ENCODE results near the gene LDHD. TPM values are rescaled to one million over a fixed set of nuclear protein-coding genes. Genes with fewer than 3 reads are reported as not detected.

LDHD gene
- total and polyA plus RNA-seq, 2 of the 13 experiments (the other 11 are each of a cell fraction or from before 2014, with no cell fraction given): 9.1 to 9.8 TPM

- Histone ChIP-seq H3K4me1 (ENCODE audit: insufficient read depth, low read length) (peaks cover 95% of the 10 kb centered on the region), H3K79me2 (ENCODE audit: insufficient read depth, low read length) (peaks cover 95% of the 10 kb centered on the region), H2AFZ (ENCODE audit: low read length) (no peak overlapping the region), H3K9me3 (ENCODE audit: low read length) (no peaks in the 10 kb centered on the region), H3K9ac (ENCODE audit: insufficient read depth, low read depth, low read length) (no peak overlapping the region), H3K4me2 (ENCODE audit: low read depth, low read length) (no peak overlapping the region), H3K27ac (ENCODE audit: extremely low read length, insufficient read depth, low read length) (no peak overlapping the region), H4K20me1 (ENCODE audit: insufficient read depth, low read length) (peaks cover 59% of the 10 kb centered on the region), H3K27me3 (ENCODE audit: control insufficient read depth in 1 of 2, insufficient read depth in 2 of 2, low read length in 2 of 2) (no peaks in the 10 kb centered on the region), H3K4me3 (replicated peaks in 1 of 3; ENCODE audit: insufficient read depth in 1 of 3, low read depth in 2 of 3, low read length in 3 of 3) (no peak overlapping the region), H3K36me3 (replicated peaks in 1 of 2; ENCODE audit: control insufficient read depth in 1 of 2, insufficient read depth in 2 of 2, low read length in 2 of 2) (peaks cover 6 to 11% of the 10 kb centered on the region in 2 experiments; a peak in 4 of 5 replicates)
- BruUV-seq (replicated peaks): no TSS peak
- DNase-seq (ENCODE audit: low spot score) (no peak), ATAC-seq (no peak), FAIRE-seq (no peak)
- CTCF ChIA-PET (ENCODE audit: low intra/inter-chr PET ratio, low total read pairs): no interaction called here
- WGBS (ENCODE audit: low lambda C conversion rate): 92% methylated on average over 3 of the region's 3 CpGs
- in situ Hi-C loops (cut with HindIII; ENCODE audit: extremely low pct_ligation_motif_present, low pct_unique_long_range_greater_than_20kb) (no loop called here), intact Hi-C loops (cut with micrococcal nuclease; ENCODE audit: unreplicated experiment) (no loop called here)
- POLR2A ChIA-PET: no interaction called here
- TF ChIP-seq PRDM4 (CRISPR knock-in tag; IDR thresholded peaks at IDR 0.05; ENCODE audit: borderline replicate concordance) (no peak), CEBPZ (IDR thresholded peaks at IDR 0.05; ENCODE audit: low read length) (no peak), SSRP1 (CRISPR knock-in tag; IDR thresholded peaks at IDR 0.05) (no peak), PTBP1 (IDR thresholded peaks at IDR 0.05; ENCODE audit: low read depth, low read length, poor library complexity, severe bottlenecking) (no peak), ATM (IDR thresholded peaks at IDR 0.05; ENCODE audit: borderline replicate concordance) (no peak), HOXD1 (CRISPR knock-in tag; IDR thresholded peaks at IDR 0.05) (no peak), ZNF326 (CRISPR knock-in tag; IDR thresholded peaks at IDR 0.05; ENCODE audit: borderline replicate concordance) (no peak), PRDM15 (CRISPR knock-in tag; IDR thresholded peaks at IDR 0.05) (no peak)
Measured at GRCh38 chr16:75088216-75088615, 28.4 kb downstream of the LDHD start.
